Activated CD4-positive, alpha-beta memory T cell treated with anti-CD3 and anti-CD28 coated beads for 36 hours (primary cell): ENCODE data around the gene GADL1. TPM values are rescaled to one million over a fixed set of nuclear protein-coding genes. Genes with fewer than 3 reads are reported as not detected.

ENCODE experiments used
- CTCF ChIA-PET: fragments of 350-600 bp; sonication (Branson Sonifier 250); formaldehyde crosslinking; loops from one replicate; lab custom pipeline; 2021; ENCODE audit warnings: antibody characterized with exemption, inconsistent platforms; lab: Charles Lee
- POLR2A ChIA-PET: fragments of 350-600 bp; sonication (Branson Sonifier 250); formaldehyde crosslinking; loops from one replicate; lab custom pipeline; 2021; ENCODE audit warnings: antibody characterized with exemption; lab: Charles Lee
- DNase-seq: peaks from one replicate; pipeline ENCODE4 v3.0.0-alpha.2; 2020
- H3K27ac Mint-ChIP-seq: one replicate; pipeline ENCODE4 v1.8.0; 2021; ENCODE audit warnings: mixed read lengths
- H3K27me3 Mint-ChIP-seq: one replicate; pipeline ENCODE4 v1.8.0; 2021; ENCODE audit warnings: mixed read lengths
- H3K36me3 Mint-ChIP-seq: one replicate; pipeline ENCODE4 v1.8.0; 2021; ENCODE audit warnings: mixed read lengths
- H3K4me1 Mint-ChIP-seq: one replicate; pipeline ENCODE4 v1.8.0; 2021; ENCODE audit warnings: low read depth, mixed read lengths
- H3K4me3 Mint-ChIP-seq: one replicate; pipeline ENCODE4 v1.8.0; 2021; ENCODE audit warnings: mild to moderate bottlenecking, mixed read lengths
- H3K9me3 Mint-ChIP-seq: one replicate; pipeline ENCODE4 v1.8.0; 2021; ENCODE audit warnings: mixed read lengths
- intact Hi-C: fragments of 100-400 bp; cut with micrococcal nuclease; formaldehyde crosslinking; loops from one replicate; pipeline ENCODE4 v1.15.1; 2023
- total RNA-seq, 2 experiments: library from RNA; stranded (reverse); gene quantifications; one replicate each; pipeline ENCODE4 v1.2.3, GENCODE V29; 2021

The GADL1 gene
- total RNA-seq, 2 experiments from 2014 or later: not detected

DNA sequence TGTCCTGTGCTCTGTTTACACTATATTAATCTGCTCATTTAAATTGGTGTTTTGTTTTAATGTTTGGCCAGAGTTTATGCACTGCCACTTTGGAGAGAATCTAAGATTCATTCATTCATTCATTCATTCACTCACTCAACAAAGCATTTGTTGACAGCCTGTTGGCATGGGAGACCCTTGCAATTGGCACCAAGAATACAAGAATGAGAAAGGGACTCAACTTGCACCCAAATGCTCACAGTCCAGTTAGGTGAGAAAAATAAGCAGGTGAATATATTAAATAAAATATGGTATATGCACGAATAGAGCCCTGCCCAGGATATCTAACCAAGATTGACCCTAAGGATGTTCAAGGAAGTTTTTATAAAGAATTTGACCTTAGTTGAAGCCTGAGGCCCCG lies 207.7 kb downstream of the GADL1 start:
- CTCF ChIA-PET: no interaction called here
- H3K27me3 Mint-ChIP-seq: no peaks in the 10 kb centered on the region
- no peak overlapping the region for H3K27ac Mint-ChIP-seq
- POLR2A ChIA-PET: no interaction called here
- no peak overlapping the region for H3K4me3 Mint-ChIP-seq
- peaks cover 82% of the 10 kb centered on the region for H3K4me1 Mint-ChIP-seq
- intact Hi-C loops: no loop called here
- DNase-seq: no peak
- peaks cover 58% of the 10 kb centered on the region for H3K36me3 Mint-ChIP-seq
- no peaks in the 10 kb centered on the region for H3K9me3 Mint-ChIP-seq

DNA sequence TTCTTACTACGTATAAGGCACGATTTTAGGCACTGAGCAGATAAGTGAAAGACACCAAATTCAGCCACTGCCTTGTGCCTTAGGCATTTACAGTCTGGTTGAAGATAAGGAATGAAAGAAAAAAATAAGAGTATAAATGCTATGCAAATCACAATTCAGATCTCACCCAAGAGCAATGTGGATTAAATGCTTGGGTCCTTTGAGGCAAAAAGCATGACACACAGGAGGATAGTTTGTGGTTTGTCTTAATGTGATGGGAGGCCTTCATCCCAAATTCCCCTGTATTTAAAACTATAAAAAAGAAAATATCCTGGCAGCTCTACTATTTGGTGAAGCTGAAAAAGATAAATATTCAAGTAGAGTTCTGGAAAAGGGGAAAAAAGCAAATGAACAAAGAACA lies 208.3 kb downstream of the GADL1 start:
- Mint-ChIP-seq H3K4me1 (peaks cover 88% of the 10 kb centered on the region), H3K9me3 (no peaks in the 10 kb centered on the region), H3K4me3 (no peak overlapping the region), H3K27ac (no peak overlapping the region), H3K36me3 (peaks cover 58% of the 10 kb centered on the region), H3K27me3 (no peaks in the 10 kb centered on the region)
- ChIA-PET POLR2A (interaction anchor here (1.6 kb wide), 1 partner anchor 28 kb away, joined by 9 read pairs; no protein-coding TSS in a partner anchor), CTCF (no interaction called here)
- intact Hi-C loops: no loop called here
- DNase-seq: no peak

- Mint-ChIP-seq H3K4me3 (no peak overlapping the region), H3K27ac (peak overlapping the region; percentile 77), H3K27me3 (no peaks in the 10 kb centered on the region), H3K9me3 (no peaks in the 10 kb centered on the region), H3K4me1 (peaks cover 89% of the 10 kb centered on the region), H3K36me3 (peaks cover 59% of the 10 kb centered on the region)
- DNase-seq: peak; percentile 51
- ChIA-PET POLR2A (interaction anchor here (1.0 to 1.6 kb wide), 2 partner anchors 27 to 75 kb away, joined by 3 to 9 read pairs; no protein-coding TSS in a partner anchor), CTCF (interaction anchor here (1.5 to 1.6 kb wide), 2 partner anchors 8 to 26 kb away, joined by 4 to 5 read pairs; no protein-coding TSS in a partner anchor)
- intact Hi-C loops: loop anchor here (1.0 to 2.0 kb wide), 4 partner anchors 8 to 338 kb away; no protein-coding TSS in a partner anchor
Observed at GRCh38 chr3:30685267-30685667, 209.2 kb downstream of the GADL1 start.

GRCh38 chr3:30684356-30684755 lies 210.1 kb downstream of the GADL1 start:
- CTCF ChIA-PET: interaction anchor here (0.6 to 1.6 kb wide), 3 partner anchors 9 to 1885 kb away, joined by 3 to 5 read pairs (median 4); no protein-coding TSS in a partner anchor
- POLR2A ChIA-PET: interaction anchor here (0.6 to 1.6 kb wide), 3 partner anchors 26 to 1453 kb away, joined by 3 to 9 read pairs (median 3); no protein-coding TSS in a partner anchor
- peak overlapping the region; percentile 71 for H3K27ac Mint-ChIP-seq
- H3K9me3 Mint-ChIP-seq: no peaks in the 10 kb centered on the region
- peaks cover 58% of the 10 kb centered on the region for H3K36me3 Mint-ChIP-seq
- no peak overlapping the region for H3K4me3 Mint-ChIP-seq
- H3K27me3 Mint-ChIP-seq: no peaks in the 10 kb centered on the region
- H3K4me1 Mint-ChIP-seq: peaks cover 89% of the 10 kb centered on the region
- DNase-seq: no peak
- intact Hi-C loops: loop anchor here (2.0 kb wide), 3 partner anchors 72 to 338 kb away; no protein-coding TSS in a partner anchor

GRCh38 chr3:30683769-30684168 lies 210.7 kb downstream of the GADL1 start:
- DNase-seq: no peak
- intact Hi-C loops: loop anchor here (2.0 kb wide), 4 partner anchors 17 to 337 kb away; no protein-coding TSS in a partner anchor
- H3K27ac Mint-ChIP-seq: peak overlapping the region; percentile 71

DNA sequence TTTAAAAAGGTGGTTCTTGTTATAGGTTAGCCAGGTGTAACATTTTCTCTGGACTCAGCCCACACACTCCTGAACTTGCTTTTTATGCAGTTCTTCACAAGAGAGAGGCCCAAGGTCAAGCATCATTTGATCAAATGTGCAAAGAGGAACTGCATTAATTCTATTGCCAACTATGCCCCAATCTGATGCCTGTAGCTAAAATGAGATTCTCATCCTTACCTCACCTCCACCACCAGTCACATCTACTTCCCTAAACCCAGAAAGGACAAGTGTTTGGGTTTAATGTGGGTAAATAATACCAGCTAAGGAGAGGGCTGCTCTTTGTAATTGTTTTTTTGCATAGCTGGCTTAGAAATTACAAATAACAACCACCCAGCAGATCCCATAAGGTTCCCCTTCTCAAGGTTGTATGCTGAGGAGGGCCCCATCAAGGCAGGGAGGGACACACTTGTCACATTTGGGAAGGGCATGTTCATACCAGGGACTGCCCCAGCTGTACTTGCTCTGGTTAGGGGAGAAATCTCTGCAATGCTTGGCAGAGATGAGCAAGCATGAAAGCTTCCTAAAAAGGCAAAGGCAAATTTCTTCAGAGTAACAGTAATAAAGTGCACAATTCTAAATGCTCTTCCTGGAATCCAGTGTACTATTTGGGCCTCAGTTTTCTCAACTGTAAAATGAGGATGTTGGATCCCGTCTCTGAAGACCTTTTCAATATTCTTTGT lies 211.9 kb downstream of the GADL1 start:
- Mint-ChIP-seq H3K27me3 (no peaks in the 10 kb centered on the region), H3K9me3 (no peaks in the 10 kb centered on the region), H3K27ac (peak overlapping the region; percentile 65), H3K4me1 (peaks cover 84% of the 10 kb centered on the region), H3K36me3 (peaks cover 55% of the 10 kb centered on the region), H3K4me3 (no peak overlapping the region)
- peak; percentile 54 for DNase-seq
- ChIA-PET CTCF (interaction anchor here (0.7 to 0.8 kb wide), 2 partner anchors 407 to 483 kb away, joined by 4 read pairs; no protein-coding TSS in a partner anchor), POLR2A (interaction anchor here (0.9 to 1.9 kb wide), 4 partner anchors 16 to 76 kb away, joined by 3 to 8 read pairs (median 4); partner anchors contain the start of gene TGFBR2)
- intact Hi-C loops: loop anchor here (1.0 to 2.0 kb wide), 2 partner anchors 16 to 38 kb away; no protein-coding TSS in a partner anchor

More at GRCh38 chr3:30683769-30684168, 210.7 kb downstream of the GADL1 start:
- CTCF ChIA-PET: interaction anchor here (1.5 kb wide), 1 partner anchor 9 kb away, joined by 4 read pairs; no protein-coding TSS in a partner anchor
- Mint-ChIP-seq H3K4me1 (peaks cover 89% of the 10 kb centered on the region), H3K9me3 (no peaks in the 10 kb centered on the region), H3K27me3 (no peaks in the 10 kb centered on the region), H3K4me3 (no peak overlapping the region), H3K36me3 (peaks cover 59% of the 10 kb centered on the region)
- POLR2A ChIA-PET: interaction anchor here (0.6 kb wide), 1 partner anchor 1454 kb away, joined by 3 read pairs; no protein-coding TSS in a partner anchor

DNA sequence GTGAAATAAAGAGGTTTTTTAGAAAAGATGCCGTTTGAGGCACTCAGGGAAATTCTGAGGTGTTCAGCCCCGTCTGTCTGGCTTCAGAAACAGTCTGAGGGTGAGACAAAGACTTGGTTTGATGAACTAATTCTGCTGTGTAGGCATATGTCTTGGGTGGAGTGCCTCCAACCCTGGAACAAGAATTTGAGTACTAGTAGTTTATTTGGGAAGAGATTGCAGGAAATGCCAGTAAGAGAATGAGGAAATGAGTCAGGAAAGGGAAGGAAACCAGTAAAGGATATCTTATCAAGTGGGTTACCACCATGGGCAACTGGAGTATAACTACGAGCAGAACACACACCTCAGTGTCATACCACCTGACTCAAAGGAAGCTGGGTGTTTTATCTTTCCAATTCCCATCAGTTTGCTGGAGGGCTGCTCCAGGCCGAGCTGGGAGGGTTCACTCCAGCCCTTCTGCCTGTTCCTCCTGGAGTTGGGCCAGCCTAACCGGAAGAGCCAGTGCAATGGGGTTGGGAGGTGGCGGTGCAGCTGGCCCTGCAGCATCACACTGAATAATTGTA lies 212.7 kb downstream of the GADL1 start:
- H3K9me3 Mint-ChIP-seq: no peaks in the 10 kb centered on the region
- ChIA-PET POLR2A (interaction anchor here (0.9 to 1.9 kb wide), 4 partner anchors 15 to 75 kb away, joined by 3 to 8 read pairs (median 4); partner anchors contain the start of gene TGFBR2), CTCF (no interaction called here)
- H3K27ac Mint-ChIP-seq: peak overlapping the region; percentile 65
- DNase-seq: no peak
- H3K36me3 Mint-ChIP-seq: peaks cover 58% of the 10 kb centered on the region
- peaks cover 86% of the 10 kb centered on the region for H3K4me1 Mint-ChIP-seq
- intact Hi-C loops: loop anchor here (1.0 to 2.0 kb wide), 2 partner anchors 15 to 37 kb away; no protein-coding TSS in a partner anchor
- no peaks in the 10 kb centered on the region for H3K27me3 Mint-ChIP-seq
- no peak overlapping the region for H3K4me3 Mint-ChIP-seq

GRCh38 chr3:30680789-30681648 lies 213.4 kb downstream of the GADL1 start:
- no peak overlapping the region for H3K4me3 Mint-ChIP-seq
- peak overlapping the region; percentile 65 for H3K27ac Mint-ChIP-seq
- POLR2A ChIA-PET: interaction anchor here (1.4 to 1.9 kb wide), 3 partner anchors 16 to 74 kb away, joined by 3 to 8 read pairs (median 6); partner anchors contain the start of gene TGFBR2
- intact Hi-C loops: no loop called here
- no peak for DNase-seq
- no peaks in the 10 kb centered on the region for H3K27me3 Mint-ChIP-seq
- H3K36me3 Mint-ChIP-seq: peaks cover 59% of the 10 kb centered on the region
- CTCF ChIA-PET: no interaction called here
- no peaks in the 10 kb centered on the region for H3K9me3 Mint-ChIP-seq
- peaks cover 88% of the 10 kb centered on the region for H3K4me1 Mint-ChIP-seq

- peaks cover 86% of the 10 kb centered on the region for H3K4me1 Mint-ChIP-seq
- DNase-seq: no peak
- H3K36me3 Mint-ChIP-seq: peaks cover 67% of the 10 kb centered on the region
- no peaks in the 10 kb centered on the region for H3K27me3 Mint-ChIP-seq
- no peaks in the 10 kb centered on the region for H3K9me3 Mint-ChIP-seq
- ChIA-PET CTCF (interaction anchor here (0.7 to 3.6 kb wide), 3 partner anchors 13 to 276 kb away, joined by 3 to 15 read pairs (median 4); no protein-coding TSS in a partner anchor), POLR2A (interaction anchor here (1.4 kb wide), 1 partner anchor 24 kb away, joined by 4 read pairs; no protein-coding TSS in a partner anchor)
- no peak overlapping the region for H3K27ac Mint-ChIP-seq
- H3K4me3 Mint-ChIP-seq: no peak overlapping the region
- intact Hi-C loops: no loop called here
Observed at GRCh38 chr3:30679045-30679444, 215.4 kb downstream of the GADL1 start.

DNA sequence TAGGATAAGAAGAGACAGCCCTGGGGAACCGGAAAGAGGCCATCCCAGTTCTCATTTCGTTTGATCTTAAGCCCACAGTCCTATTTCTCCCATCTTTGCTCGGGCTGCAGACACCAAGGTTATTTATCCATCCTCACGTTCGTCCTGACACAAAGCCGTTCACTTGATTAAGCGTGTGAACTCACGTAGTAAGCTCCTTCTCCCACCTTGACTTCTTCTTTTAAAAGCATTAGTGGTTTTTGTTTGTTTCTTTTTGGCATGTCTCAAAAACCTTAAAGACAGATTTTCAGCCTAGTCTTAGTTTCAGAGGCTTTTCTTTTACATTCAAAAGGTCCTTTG lies 217.1 kb downstream of the GADL1 start:
- Mint-ChIP-seq H3K4me1 (peaks cover 85% of the 10 kb centered on the region), H3K27me3 (no peaks in the 10 kb centered on the region), H3K4me3 (no peak overlapping the region), H3K9me3 (no peaks in the 10 kb centered on the region), H3K36me3 (peaks cover 75% of the 10 kb centered on the region), H3K27ac (peak overlapping the region; percentile 28)
- POLR2A ChIA-PET: interaction anchor here (1.1 to 1.7 kb wide), 4 partner anchors 19 to 73 kb away, joined by 3 to 5 read pairs (median 4); no protein-coding TSS in a partner anchor
- intact Hi-C loops: loop anchor here (1.0 kb wide), 1 partner anchor 8 kb away; no protein-coding TSS in a partner anchor
- DNase-seq: no peak
- CTCF ChIA-PET: interaction anchor here (1.2 to 3.6 kb wide), 4 partner anchors 11 to 22 kb away, joined by 3 to 15 read pairs (median 6); no protein-coding TSS in a partner anchor
